MM.1S (cell line): ENCODE data around the gene POMP.

ENCODE experiments used
- DNase-seq: peaks from one replicate; pipeline ENCODE4 v3.0.0-alpha.2; 2015
- H2AFZ ChIP-seq: fragments of 300-600 bp; sonication (generic); 2 replicates; pipeline ENCODE4 v1.6.0; 2016; ENCODE audit warnings: antibody characterized with exemption, low read length
- H3F3A ChIP-seq: fragments of 300-600 bp; sonication (generic); 2 replicates; pipeline ENCODE4 v1.6.1; 2016; ENCODE audit warnings: mild to moderate bottlenecking, antibody characterized with exemption, low read length, moderate library complexity, mixed read lengths; ENCODE audit not compliant: insufficient read depth
- H3K27ac ChIP-seq: fragments of 300-600 bp; sonication (generic); 2 replicates; pipeline ENCODE4 v1.5.1; 2016; ENCODE audit warnings: mild to moderate bottlenecking, low read length
- H3K27me3 ChIP-seq: fragments of 300-600 bp; sonication (generic); replicated peaks from 2 replicates; pipeline ENCODE4 v1.6.0; 2016; ENCODE audit warnings: low read length; ENCODE audit not compliant: insufficient read depth
- H3K36me3 ChIP-seq: fragments of 300-600 bp; sonication (generic); replicated peaks from 2 replicates; pipeline ENCODE4 v1.6.1; 2016; ENCODE audit warnings: mild to moderate bottlenecking, low read length, mixed read lengths; ENCODE audit not compliant: insufficient read depth
- H3K4me1 ChIP-seq: fragments of 300-600 bp; sonication (generic); 2 replicates; pipeline ENCODE4 v1.6.1; 2016; ENCODE audit warnings: low read length, mixed read lengths
- H3K4me2 ChIP-seq: fragments of 300-600 bp; sonication (generic); 2 replicates; pipeline ENCODE4 v1.6.0; 2016; ENCODE audit warnings: low read depth, low read length
- H3K4me3 ChIP-seq: fragments of 300-600 bp; sonication (generic); 2 replicates; pipeline ENCODE4 v1.5.1; 2016; ENCODE audit warnings: low read length, mixed read lengths
- H3K79me2 ChIP-seq: fragments of 300-600 bp; sonication (generic); 2 replicates; pipeline ENCODE4 v1.6.1; 2016; ENCODE audit warnings: mixed run types, low read length, mixed read lengths
- H3K9ac ChIP-seq: fragments of 300-600 bp; sonication (generic); 2 replicates; pipeline ENCODE4 v1.6.1; 2016; ENCODE audit warnings: low read length, mixed read lengths
- H3K9me2 ChIP-seq: fragments of 300-600 bp; sonication (generic); replicated peaks from 2 replicates; pipeline ENCODE4 v1.6.1; 2016; ENCODE audit warnings: mild to moderate bottlenecking, low read length, mixed read lengths; ENCODE audit not compliant: insufficient read depth
- H3K9me3 ChIP-seq: fragments of 300-600 bp; sonication (generic); replicated peaks from 2 replicates; pipeline ENCODE4 v1.6.1; 2016; ENCODE audit warnings: mild to moderate bottlenecking, low read length, mixed read lengths; ENCODE audit not compliant: insufficient read depth
- H4K20me1 ChIP-seq: fragments of 300-600 bp; sonication (generic); 2 replicates; pipeline ENCODE4 v1.6.1; 2016; ENCODE audit warnings: mild to moderate bottlenecking, low read length, moderate library complexity, mixed read lengths; ENCODE audit not compliant: insufficient read depth
- CTCF ChIP-seq: fragments of 300-600 bp; sonication (generic); IDR thresholded peaks from 2 replicates; pipeline ENCODE4 v1.5.1; 2016; ENCODE audit warnings: antibody characterized with exemption, low read length, mixed read lengths
- EZH2 ChIP-seq: fragments of 300-600 bp; sonication (generic); optimal IDR thresholded peaks from 2 replicates; pipeline ENCODE3; 2017; ENCODE audit warnings: low read depth, mild to moderate bottlenecking, antibody characterized with exemption, low read length, mixed read lengths
- EZH2phosphoT487 ChIP-seq: fragments of 300-600 bp; sonication (generic); IDR thresholded peaks from 2 replicates; pipeline ENCODE4 v1.6.1; 2018; ENCODE audit warnings: antibody characterized with exemption, low read length

POMP gene

GRCh38 chr13:28637714-28638355 lies 21.1 kb upstream of the POMP start:
- Histone ChIP-seq H3K4me3 (no peak overlapping the region), H3K36me3 (no peaks in the 10 kb centered on the region), H3K9ac (no peak overlapping the region), H3K4me2 (no peak overlapping the region), H3K27ac (no peak overlapping the region), H3K79me2 (no peaks in the 10 kb centered on the region), H3K9me2 (no peaks in the 10 kb centered on the region), H3K27me3 (no peaks in the 10 kb centered on the region), H3K4me1 (no peaks in the 10 kb centered on the region), H4K20me1 (no peaks in the 10 kb centered on the region), H2AFZ (no peak overlapping the region), H3F3A (no peaks in the 10 kb centered on the region), H3K9me3 (no peaks in the 10 kb centered on the region)
- TF ChIP-seq EZH2, result no peak
- TF ChIP-seq EZH2phosphoT487, result no peak
- no peak for DNase-seq

- no peaks in the 10 kb centered on the region for H3K9me2 ChIP-seq
- no peaks in the 10 kb centered on the region for H3F3A ChIP-seq
- H3K79me2 ChIP-seq, result no peaks in the 10 kb centered on the region
- H3K9ac ChIP-seq, result no peak overlapping the region
- H2AFZ ChIP-seq, result no peak overlapping the region
- no peaks in the 10 kb centered on the region for H3K27me3 ChIP-seq
- H3K27ac ChIP-seq, result no peak overlapping the region
- no peaks in the 10 kb centered on the region for H3K4me1 ChIP-seq
- TF ChIP-seq CTCF (no peak), EZH2 (no peak), EZH2phosphoT487 (no peak)
- no peak overlapping the region for H3K4me3 ChIP-seq
- no peaks in the 10 kb centered on the region for H4K20me1 ChIP-seq
- no peaks in the 10 kb centered on the region for H3K36me3 ChIP-seq
- no peak for DNase-seq
- H3K9me3 ChIP-seq, result no peaks in the 10 kb centered on the region
- H3K4me2 ChIP-seq, result no peak overlapping the region
These were observed 20.2 kb upstream of the POMP start for GRCh38 chr13:28638756-28639155.

GRCh38 chr13:28640861-28641599 lies 17.9 kb upstream of the POMP start:
- Histone ChIP-seq H3K4me3 (no peak overlapping the region), H3K9me3 (no peaks in the 10 kb centered on the region), H3K4me2 (no peak overlapping the region), H3K27ac (no peak overlapping the region), H3K27me3 (no peaks in the 10 kb centered on the region), H3K9me2 (no peaks in the 10 kb centered on the region), H2AFZ (no peak overlapping the region), H3K9ac (no peak overlapping the region), H4K20me1 (no peaks in the 10 kb centered on the region), H3F3A (no peaks in the 10 kb centered on the region), H3K4me1 (no peaks in the 10 kb centered on the region), H3K79me2 (no peaks in the 10 kb centered on the region), H3K36me3 (no peaks in the 10 kb centered on the region)
- TF ChIP-seq CTCF, result no peak
- no peak for TF ChIP-seq EZH2phosphoT487
- no peak for TF ChIP-seq EZH2
- no peak for DNase-seq

- no peak for DNase-seq
- H3K9me3 ChIP-seq, result no peaks in the 10 kb centered on the region
- H3K27ac ChIP-seq, result no peak overlapping the region
- no peaks in the 10 kb centered on the region for H3K27me3 ChIP-seq
- H4K20me1 ChIP-seq, result no peaks in the 10 kb centered on the region
- no peaks in the 10 kb centered on the region for H3K9me2 ChIP-seq
- no peaks in the 10 kb centered on the region for H3F3A ChIP-seq
- no peak overlapping the region for H3K4me2 ChIP-seq
- H3K9ac ChIP-seq, result no peak overlapping the region
- H3K36me3 ChIP-seq, result no peaks in the 10 kb centered on the region
- H3K4me3 ChIP-seq, result no peak overlapping the region
- H3K4me1 ChIP-seq, result no peaks in the 10 kb centered on the region
- H3K79me2 ChIP-seq, result no peaks in the 10 kb centered on the region
- TF ChIP-seq CTCF (no peak), EZH2phosphoT487 (no peak), EZH2 (no peak)
- H2AFZ ChIP-seq, result no peak overlapping the region
These were observed 17.4 kb upstream of the POMP start for GRCh38 chr13:28641600-28641926.
